A673 (cell line): Measurements from ENCODE around the gene ZBTB21.

Source experiments
- EZH2 ChIP-seq: fragments of 200-600 bp; sonication (generic); IDR thresholded peaks from 2 replicates; pipeline ENCODE4 v1.6.1; 2017; ENCODE audit warnings: borderline replicate concordance, low read depth, mild to moderate bottlenecking, mixed read lengths, antibody characterized with exemption, low read length; ENCODE audit not compliant: poor library complexity, severe bottlenecking
- TF ChIP-seq, protein P1 (sequence below): fragments of 300-800, 200-600 bp; sonication (generic); conservative IDR thresholded peaks from 2 replicates; pipeline ENCODE4 v1.5.1; 2017; ENCODE audit warnings: low read depth, mild to moderate bottlenecking, antibody characterized with exemption, low read length, moderate library complexity, mixed read lengths

GRCh38 chr21:41977034-41977950, 32.9 kb downstream of the ZBTB21 start:
- no peak for TF ChIP-seq EZH2
- TF ChIP-seq, protein P1, sequence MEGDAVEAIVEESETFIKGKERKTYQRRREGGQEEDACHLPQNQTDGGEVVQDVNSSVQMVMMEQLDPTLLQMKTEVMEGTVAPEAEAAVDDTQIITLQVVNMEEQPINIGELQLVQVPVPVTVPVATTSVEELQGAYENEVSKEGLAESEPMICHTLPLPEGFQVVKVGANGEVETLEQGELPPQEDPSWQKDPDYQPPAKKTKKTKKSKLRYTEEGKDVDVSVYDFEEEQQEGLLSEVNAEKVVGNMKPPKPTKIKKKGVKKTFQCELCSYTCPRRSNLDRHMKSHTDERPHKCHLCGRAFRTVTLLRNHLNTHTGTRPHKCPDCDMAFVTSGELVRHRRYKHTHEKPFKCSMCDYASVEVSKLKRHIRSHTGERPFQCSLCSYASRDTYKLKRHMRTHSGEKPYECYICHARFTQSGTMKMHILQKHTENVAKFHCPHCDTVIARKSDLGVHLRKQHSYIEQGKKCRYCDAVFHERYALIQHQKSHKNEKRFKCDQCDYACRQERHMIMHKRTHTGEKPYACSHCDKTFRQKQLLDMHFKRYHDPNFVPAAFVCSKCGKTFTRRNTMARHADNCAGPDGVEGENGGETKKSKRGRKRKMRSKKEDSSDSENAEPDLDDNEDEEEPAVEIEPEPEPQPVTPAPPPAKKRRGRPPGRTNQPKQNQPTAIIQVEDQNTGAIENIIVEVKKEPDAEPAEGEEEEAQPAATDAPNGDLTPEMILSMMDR = no peak
